Right lobe of liver (tissue), 4 donors: Measurements from ENCODE around the gene ZNF687.

ENCODE experiments used
- CTCF ChIP-seq, 4 donors: fragments of 200-600 bp in 3 of 4; fragments of 450-650 bp in 1 of 4; IDR thresholded peaks; one replicate each; pipeline versions ENCODE4 v1.5.1 to v1.8.0; 2016 to 2022; ENCODE audit warnings: antibody characterized with exemption in 4 of 4, mild to moderate bottlenecking in 2 of 4
- POLR2A ChIP-seq: fragments of 450-650 bp; IDR thresholded peaks from one replicate; pipeline ENCODE4 v1.6.1; 2017; ENCODE audit warnings: antibody characterized with exemption, mild to moderate bottlenecking
- donor health status: DM: no; HTN: no; CAD: no.
- donor health status: DM: no; HTN: no; CAD: no.
- donor health status: DM: no; HTN: yes; CAD: no.

- TF ChIP-seq CTCF (IDR thresholded peaks at IDR 0.05) (no peak), POLR2A (no peak)
These were observed 5.2 kb downstream of the ZNF687 start for GRCh38 chr1:151287341-151287699.
